MM.1S (cell line): ENCODE data around the gene PRDM5.

Source experiments
- EZH2 ChIP-seq: fragments of 300-600 bp; sonication (generic); optimal IDR thresholded peaks from 2 replicates; pipeline ENCODE3; 2017; ENCODE audit warnings: low read depth, mild to moderate bottlenecking, antibody characterized with exemption, low read length, mixed read lengths
- TF ChIP-seq, protein P1 (sequence below): fragments of 300-600 bp; sonication (generic); IDR thresholded peaks from 2 replicates; pipeline ENCODE4 v1.5.1; 2016; ENCODE audit warnings: antibody characterized with exemption, low read length, mixed read lengths

DNA sequence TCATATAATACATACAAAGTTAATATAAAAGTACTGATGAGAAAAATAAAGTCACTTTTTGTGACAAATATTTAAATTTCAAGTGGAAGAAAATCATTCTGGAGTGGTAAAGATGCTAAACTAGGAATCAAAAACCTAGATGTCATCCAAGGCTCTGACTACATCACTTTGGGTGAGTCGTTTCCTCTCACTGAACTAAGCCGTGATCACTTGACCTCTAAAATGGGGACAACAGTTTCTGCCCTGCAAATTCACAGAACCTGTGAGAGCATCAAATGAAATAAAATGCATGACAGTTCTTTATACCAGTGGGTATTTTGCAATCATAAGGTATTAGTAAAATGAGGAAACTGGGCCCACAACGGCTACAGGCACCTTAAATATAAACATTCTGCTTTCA, 63.8 kb downstream of the PRDM5 start:
- TF ChIP-seq, protein P1, sequence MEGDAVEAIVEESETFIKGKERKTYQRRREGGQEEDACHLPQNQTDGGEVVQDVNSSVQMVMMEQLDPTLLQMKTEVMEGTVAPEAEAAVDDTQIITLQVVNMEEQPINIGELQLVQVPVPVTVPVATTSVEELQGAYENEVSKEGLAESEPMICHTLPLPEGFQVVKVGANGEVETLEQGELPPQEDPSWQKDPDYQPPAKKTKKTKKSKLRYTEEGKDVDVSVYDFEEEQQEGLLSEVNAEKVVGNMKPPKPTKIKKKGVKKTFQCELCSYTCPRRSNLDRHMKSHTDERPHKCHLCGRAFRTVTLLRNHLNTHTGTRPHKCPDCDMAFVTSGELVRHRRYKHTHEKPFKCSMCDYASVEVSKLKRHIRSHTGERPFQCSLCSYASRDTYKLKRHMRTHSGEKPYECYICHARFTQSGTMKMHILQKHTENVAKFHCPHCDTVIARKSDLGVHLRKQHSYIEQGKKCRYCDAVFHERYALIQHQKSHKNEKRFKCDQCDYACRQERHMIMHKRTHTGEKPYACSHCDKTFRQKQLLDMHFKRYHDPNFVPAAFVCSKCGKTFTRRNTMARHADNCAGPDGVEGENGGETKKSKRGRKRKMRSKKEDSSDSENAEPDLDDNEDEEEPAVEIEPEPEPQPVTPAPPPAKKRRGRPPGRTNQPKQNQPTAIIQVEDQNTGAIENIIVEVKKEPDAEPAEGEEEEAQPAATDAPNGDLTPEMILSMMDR, result no peak
- no peak for TF ChIP-seq EZH2
